Activated T-cell treated with anti-CD3 and anti-CD28 coated beads for 4 hours (primary cell): ENCODE measurements around the gene KRT4.

ENCODE experiments used
- DNase-seq: peaks from one replicate; pipeline ENCODE4 v3.0.0-alpha.2; 2020

KRT4 gene

DNA sequence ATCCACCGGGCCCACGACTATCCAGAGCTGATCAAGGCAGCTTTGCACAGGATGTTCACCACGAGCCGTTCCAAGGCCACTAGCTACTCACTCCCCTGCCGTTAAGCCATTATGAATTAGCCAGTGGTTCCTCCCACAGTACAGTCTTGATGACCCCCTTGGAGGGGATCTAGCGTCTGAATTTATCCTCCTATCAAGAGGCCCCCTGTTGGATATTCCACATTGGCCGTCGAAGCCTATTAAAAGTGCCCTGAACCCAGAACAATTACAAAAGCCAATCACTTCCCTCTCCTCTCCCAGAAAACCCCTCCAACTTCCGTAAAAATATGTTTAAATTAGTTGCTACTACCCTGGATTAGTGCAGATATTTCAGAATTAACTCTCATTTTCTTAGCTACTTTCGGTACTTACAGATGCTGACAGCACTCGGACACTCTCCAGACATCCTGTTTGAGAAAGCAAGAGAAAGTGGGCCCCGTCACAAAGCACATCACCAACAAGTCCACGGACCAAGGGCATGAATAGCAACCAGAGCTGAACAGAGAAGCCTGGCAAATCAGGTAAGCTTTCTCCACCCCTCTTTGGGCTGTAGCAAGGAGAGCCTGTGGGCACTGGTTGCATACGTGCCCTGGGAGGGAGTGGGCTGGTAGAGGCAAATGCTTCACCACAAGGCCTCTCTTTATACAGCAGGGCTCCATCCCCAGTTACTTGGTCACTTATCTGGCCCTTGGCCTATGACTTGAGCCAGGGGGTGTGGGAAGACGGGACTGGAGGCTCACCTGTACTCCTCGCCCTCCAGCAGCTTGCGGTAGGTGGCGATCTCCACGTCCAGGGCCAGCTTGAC lies 23.3 kb downstream of the KRT4 start:
- no peak for DNase-seq

DNA sequence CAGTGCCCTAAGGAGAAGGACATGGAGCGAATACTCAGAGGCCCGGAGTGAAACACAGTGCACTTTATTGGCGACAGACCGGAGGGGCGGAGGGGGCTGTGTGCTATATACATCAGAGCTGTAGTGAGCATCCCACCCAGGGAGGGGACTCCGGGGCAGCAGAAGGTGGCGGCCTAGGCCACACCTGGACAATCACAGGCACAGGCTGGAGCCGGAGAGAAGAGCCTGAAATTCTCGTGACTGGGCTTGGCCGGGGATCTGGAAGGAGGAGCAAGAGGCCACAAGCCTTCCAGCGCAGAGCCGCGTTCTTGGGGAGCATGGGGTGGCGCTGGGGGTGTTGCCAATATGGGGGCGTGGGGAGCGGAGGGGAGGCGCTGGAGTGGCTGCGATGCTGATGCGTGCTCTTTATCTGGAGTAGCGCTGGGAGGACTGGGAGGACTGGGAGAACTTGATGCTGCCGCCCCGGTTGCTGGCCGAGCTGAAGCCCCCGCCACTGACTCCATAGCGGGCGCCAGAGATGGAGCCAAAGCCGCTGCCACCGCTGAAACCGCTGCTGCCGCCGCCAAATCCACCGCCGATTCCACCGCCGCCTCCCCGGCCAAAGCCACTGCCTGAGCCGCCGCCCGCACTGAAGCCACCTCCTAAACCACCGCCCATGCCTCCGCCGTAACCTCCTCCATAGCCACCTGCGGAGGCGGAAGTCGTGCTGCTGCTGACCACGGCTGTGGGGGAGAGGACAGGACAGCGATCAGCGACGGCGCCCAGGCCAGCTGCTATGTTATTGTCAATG lies 24.1 kb downstream of the KRT4 start:
- DNase-seq: no peak

DNA sequence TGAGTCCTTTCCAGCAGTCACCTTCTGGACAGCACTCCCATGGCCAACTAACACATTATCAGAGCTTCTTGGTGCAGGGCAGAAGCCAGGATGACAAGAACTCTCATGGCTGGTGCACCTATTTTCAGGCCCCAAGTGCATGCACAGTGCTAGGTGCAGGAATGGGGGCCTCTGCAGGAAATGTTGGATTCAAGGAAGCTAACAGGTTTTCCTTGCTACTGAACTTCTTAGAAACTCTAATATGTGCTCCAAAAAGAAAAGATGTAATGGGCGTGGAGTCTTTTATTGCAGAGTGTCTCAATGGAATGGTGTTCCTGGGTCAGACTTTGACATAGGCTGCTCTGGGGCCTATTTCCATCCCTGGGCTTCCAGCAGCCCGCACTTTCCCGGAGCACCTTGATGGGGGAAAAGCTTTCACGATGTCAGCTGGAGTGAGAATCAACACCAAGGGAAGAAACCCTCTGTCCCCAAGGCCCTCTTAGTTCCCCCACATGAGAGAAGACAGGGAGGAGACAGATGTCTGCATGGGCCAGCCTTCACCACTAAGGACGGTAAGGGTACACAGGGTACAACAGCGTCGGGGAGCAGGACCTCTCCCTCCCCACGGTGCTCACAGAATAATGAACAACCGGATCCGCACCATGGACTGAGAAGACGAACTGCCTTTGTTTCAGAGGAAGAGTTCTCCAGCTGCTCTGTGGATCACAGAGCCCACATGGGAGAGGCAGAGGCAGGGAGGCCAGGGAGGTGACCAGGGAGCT lies 24.9 kb downstream of the KRT4 start:
- no peak for DNase-seq

DNA sequence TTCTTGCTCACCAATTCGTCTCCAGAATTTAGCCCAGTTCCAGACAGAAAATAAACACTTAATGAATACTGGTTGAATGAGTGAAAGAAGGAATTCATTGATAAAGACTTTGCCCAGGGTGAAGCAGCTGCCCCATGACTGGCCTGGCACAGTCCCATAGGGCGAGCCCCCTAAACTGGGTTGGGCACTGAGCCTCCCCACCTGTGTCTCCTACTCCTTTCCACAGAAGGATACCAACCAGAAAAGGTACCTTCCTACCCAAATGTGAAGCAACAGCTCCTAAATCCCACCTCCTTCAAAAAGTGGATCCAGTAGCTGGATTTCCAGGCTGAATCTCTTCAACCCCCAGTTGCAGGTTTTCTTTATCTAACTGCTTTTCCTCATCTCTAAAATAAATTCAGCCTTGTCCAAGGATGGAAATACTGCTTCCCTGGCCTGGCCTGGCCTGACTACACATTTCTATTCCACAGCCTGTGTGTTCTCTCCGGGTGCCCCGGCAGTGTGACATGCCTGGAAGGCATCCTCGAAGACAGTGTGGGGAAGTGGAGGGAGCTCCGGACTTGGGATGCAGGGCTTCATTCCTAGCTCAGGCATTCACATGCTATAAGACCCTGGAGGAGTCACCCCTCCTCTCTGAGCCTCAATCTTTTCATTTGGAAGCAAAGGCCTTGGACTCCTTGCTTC lies 25.6 kb downstream of the KRT4 start:
- no peak for DNase-seq

DNA sequence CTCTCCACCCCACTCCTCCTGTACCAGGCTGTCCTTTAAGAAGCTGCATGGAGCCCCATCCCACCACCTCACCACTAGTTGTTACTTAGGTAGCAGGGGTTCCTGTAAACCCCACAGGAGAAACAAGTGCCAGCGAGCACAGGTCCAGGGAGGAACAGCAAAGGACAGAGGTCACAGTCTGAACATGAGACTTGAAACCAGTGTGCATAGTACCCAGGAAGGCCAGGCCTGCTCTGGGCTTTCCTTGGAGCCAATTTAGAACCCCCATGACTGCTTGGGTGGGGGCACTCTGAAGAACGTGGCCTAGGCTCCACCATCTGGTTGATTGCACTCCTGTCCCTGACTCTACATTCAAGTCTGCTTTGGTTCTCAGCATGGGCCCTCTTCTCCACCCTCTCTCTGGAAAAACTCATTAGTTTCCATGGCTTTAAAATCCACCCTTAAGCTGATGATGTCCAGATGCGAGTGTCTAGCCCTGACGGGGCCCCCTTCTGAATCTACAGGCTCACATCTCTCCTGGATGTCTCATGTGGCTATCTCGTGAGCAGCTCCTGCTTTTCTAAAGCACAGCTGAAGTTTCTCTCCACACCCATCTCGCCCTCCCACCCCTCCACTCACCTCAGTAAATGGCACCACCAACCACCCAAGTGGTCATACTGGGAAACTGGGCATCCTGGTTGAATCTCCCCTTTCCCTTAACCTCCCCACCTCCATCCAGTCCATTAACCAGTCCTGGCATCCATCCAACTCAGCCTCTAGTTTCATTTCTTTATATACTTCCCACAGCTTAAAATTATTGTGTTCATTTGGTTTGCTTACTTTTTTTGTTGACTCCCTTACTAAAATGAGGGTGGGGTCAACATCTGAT lies 26.4 kb downstream of the KRT4 start:
- DNase-seq: no peak

DNA sequence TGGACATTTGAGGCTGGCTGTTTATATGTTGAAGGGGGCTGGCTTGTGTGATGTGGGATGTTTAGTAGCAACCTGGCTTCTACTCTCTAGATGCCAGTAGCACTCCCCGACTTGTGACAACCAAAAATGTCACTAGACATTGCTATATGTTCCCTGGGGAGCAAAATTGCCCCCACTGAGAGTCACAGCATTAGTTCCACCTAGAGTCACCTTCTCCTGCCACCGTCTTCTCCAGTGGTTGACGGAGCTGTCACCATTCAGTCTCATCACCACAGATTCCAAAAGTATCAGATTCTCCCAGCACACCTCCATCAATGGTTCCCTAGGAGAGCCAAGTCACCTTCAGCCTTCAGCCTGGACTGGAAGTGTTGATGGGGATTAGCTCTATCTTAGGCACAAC lies 29.0 kb downstream of the KRT4 start:
- no peak for DNase-seq

DNA sequence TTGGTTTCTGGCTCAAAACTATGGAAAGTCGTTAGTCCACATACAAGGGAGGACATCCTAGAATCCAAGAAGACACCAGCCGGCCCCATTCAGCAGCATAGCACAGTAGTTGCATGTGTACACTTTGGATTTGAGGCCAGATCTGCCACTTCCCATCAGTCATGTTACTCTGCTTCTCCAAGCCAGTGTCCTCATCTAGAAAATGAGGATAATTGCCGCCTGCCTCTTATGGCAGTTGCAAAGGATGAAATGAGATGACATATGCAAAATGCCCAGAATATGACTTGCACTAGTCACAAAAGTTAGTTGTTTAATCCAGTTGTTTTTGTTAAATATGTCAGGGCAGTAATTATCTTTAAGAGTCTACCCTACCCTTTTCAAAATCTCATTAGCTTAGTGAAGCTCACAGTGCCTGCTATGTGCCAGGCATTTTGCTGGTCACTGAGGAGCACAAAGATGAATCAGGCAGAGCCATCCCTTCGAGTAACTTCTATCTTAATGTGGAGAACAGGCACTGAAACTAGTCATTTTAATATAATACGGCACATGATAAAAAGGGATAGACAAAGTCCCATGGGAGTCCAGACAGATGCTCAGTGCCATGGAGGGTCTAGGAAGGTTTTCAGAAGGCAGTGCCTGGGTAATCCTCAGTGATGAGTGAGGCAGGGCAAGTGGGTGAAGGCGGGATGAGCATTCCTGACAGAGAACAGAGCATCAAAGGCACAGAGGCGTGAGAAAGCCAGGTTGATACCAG lies 30.2 kb downstream of the KRT4 start:
- DNase-seq: no peak

DNA sequence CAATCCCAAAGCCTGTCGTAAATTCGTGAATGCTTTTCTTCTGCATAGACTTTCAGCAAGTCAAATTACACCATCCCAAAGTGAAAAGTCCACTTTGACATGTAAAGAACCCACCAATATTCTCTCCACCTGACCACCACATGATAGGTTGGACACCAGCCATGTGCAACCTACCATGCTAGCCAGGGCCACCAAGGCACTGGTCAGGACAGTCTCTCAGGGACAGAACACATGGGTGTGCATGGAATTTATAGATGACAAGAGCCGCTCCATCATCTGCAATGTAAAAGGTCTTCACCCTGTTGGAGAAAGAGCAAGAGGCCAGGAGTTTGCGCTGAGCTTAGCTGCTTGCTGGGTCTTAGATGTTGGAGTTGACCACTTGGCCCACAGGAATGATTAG lies 31.4 kb downstream of the KRT4 start:
- no peak for DNase-seq

DNA sequence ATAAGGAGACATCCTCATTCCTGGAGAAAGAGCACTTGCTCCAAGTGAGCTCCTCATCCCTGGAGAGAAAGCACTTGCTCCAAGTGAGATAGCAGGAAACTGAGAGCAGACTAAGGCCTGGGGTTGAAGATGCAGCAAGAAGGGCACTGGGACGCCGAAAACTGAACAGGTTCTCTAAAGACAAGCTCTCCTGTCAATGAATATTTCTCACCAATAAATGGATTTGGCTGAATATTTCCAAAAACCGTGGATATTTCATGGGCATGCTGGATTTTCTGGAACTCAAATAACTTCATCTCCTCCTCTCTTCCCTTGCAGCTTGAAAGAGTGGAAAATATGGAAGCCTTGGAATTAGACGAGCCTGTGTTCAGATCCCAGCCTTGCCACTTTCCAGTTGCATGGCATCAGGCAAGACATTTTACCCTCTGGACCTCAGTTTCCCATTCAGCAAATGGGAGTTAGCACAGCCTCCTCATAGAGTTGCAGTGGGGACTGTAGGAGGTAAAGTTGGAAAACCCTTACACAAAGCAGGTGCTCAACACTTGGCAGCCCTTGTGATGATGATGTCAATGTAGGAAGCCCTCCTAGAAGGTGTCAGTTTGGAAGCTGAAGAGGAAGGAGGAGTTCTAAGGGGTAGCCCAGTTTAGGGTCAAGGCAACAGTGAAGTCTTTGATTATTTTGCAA lies 32.4 kb downstream of the KRT4 start:
- no peak for DNase-seq

DNA sequence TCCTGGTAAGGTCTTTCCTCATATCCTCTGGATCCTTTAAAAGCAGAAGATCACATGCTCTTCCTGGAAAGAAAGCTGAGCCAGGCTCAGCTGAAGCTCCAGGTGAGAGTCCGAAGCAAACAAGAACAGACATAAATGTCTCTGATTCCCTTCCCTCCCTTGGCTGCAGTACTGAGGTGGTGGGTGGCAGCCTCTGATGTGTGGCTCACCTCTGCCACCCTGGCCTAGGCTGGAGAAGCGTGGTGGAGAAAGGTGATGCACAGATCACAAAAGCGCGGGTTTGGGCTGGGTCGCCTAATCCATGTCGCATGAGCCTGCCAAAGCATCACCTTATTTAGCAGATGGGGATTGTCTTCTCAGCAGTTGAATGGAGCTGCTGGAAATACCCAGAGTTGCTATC lies 34.0 kb downstream of the KRT4 start:
- DNase-seq: no peak

DNA sequence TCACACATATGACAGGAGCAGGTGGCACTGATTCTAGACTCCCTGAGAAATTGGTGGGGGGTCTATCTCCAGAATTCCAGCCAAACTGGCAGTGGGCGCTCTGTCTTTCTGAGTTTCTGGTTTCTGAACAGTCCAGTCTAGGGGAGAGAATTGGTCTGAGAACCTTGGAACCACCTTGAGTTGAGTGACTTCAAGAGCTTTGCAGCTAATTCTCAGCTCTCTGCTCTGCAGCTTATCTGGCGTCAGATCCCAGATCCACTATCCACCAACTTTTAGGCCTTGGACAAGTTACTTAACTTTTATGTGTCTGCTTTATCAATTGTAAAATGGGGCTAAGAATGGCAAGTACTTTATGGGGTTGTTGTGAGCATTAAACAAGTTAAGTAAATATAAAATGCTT lies 35.1 kb downstream of the KRT4 start:
- DNase-seq: no peak

DNA sequence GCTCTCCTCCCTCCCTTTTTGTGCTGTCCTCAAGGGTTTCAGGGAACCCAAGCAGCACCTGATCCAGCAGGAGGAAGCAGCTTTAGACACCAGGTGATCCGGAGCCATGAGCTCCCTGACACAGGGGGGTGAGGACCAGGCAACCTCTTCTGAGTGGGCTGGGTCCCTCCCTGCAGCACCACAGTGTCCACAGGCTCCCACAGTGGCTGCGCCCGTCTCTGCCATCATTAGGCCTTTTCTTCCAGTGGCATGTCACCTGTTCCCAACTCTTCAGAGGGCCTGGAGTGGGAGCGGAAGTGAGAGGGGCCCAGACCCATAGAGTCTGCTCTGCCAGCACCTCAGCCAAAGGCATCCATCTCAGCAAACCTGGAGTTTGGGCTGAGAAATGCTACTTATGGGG lies 36.4 kb downstream of the KRT4 start:
- DNase-seq: no peak

DNA sequence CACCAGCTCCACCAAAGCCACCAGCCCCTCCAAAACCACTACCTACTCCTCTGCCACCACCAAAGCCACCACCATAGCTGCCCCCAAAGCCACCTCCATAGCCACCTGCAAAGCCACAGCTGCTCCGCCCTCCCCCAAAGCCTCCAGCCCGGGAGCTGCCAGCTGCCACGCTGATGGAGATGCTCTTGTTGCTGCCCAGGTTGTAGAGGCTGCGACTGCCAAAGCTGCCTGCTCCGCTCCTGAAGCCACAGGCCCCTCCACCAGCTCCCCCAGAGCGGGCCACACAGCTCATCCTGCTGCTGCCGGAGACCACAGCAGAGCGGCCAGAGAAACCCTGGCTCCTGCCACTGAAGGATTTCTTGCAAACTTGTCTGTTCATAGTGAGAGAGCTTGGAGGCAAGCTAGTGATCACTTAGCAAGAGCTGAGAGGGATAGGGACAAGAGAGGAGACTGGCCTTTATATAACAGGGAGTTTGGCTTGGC lies 37.0 kb downstream of the KRT4 start, which contains the start of gene KRT76:
TSS of gene KRT76 (minus strand) at position 433 of the 483 bp plus-strand sequence. CDS start at position 379, 54 bp downstream.
- no peak for DNase-seq

DNA sequence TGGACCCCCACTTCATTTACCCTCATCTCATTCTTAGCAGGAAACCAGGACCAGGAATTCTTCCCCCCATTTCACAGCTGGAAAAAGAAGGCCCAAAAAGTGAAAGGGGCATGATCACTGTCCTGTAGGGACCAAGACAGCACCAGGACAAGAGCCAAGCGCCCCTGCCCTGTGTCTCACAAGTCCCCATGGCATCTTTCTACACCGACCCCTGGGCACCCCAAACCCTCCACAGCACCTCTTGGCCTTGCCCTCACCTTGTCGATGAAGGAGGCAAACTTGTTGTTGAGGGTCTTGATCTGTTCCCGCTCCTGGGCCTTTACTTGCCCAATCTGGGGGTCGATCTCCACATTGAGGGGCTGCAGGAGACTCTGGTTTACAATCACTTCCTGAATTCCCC lies 37.5 kb downstream of the KRT4 start:
- DNase-seq: no peak

DNA sequence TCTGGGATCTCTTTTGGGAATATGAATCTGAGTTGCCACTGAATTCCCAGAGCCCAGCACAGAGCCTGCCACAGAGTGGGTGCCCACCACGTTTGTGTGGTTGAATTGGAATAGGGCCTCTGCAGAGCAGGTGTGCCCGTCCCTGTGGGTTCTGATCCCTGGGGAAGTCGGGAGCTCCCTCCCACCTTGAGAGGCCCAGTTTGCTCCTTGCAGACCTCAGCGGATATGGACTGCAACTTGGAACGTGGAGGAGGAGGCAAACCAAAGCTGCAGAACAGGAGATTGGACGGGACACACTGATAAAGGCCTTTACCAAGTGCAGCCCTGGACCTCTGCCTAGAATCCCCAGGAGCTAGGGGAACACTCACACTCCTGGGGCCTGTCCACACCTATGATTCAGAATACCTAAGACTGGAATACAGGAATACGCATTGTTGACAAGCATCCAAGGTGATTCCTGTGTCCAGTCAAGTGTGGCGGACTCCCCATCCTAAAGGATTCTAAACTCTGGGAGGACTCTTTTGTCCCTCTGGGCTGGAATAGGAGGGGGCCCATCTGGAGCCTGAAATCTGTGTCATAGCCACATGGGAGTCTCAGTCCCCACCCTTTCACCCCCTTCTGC lies 39.2 kb downstream of the KRT4 start:
- DNase-seq: no peak

DNA sequence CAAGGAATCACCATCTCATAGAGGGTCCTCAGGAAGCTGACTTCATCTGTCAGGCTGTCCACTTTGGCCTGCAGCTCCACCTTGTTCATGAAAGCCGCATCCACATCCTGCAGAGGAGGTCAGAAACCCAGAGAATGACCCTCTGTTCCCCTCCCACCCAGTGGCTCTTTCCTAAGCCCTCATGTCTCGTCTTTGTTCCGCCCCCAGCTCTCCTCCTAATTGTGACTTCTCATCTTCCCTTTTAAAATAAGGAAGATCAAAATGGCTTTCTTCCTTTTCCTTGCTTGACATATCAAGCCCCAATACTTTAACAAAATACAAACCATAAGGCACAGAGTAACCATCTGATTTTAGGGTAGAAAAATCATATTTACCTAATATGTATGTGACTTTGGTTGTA lies 41.1 kb downstream of the KRT4 start:
- no peak for DNase-seq

DNA sequence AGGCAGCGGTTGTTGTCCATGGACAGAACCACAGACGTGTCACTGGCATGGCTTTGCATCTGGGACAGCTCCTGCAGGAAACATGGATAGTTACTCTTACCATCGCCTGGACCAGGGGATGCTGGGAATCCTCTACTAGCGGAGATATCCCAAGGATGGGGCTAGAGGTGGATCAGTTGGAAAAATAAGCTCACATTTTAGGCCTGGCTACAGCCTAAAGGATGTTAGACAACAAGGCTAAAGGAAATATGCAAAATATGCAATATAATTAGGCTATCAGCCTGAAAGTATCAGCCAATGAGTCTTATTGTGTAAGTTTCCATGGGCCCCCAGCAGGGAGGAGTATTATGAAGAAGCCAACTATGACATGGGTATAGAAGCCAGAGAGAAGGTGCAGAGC lies 41.7 kb downstream of the KRT4 start:
- DNase-seq: no peak

DNA sequence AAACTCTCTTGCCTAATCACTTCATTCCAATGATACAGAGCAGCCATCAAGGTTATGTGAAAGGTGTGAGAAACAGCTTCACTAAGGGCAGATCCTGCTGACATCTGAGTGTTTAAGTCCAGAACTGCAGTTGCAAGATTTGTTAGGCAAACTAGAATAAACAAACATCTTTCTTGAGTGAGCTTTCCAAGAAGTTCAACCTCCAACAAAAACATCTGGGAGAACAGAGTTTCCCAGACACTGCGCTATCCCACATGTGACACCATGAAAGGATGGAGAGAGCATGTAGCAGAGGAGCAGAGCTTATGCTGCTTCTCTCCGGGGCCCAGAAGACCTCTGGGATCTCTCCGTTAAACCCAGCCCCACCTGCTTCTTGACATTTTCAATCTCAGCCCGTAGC lies 42.4 kb downstream of the KRT4 start:
- DNase-seq: no peak

DNA sequence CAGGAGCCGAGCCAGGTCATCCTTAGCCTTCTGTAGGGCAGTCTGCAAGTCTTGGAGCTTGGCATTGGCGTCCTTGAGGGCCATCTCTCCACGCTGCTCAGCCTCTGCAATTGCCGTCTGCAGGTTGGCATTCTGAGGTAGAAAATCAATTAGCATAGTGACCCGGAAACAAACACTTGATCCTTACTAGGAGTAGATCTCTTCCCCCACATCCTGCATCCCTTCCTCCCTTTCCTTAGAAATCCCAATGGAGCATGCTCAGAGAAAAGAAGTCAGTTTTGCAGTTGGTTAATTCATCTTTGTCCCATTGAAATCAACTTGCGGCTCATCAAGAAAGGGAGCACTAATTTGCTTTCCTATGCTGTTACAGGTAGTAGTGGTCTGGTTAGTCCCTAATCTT lies 42.8 kb downstream of the KRT4 start:
- no peak for DNase-seq

DNA sequence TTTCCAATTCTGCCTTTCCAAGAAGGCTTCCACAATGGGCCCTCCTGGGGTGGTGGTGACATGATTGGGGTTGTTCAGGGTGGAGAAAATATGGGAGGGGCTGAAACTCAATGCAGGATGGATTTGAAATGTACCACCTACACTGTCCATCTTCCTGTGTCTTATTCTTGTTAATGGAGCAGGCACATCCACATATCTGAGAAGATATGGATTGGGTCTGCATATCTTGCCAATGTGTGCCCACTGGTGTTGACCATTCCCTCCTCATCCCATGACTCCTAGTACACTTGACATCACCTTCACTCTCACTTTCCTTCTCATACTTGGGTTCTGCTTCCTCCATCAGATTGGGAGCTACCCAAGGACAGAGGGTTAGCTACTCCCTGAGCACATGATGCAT lies 44.0 kb downstream of the KRT4 start:
- no peak for DNase-seq
